Measurements from ENCODE around the gene DCLK1.

Gene DCLK1

DNA sequence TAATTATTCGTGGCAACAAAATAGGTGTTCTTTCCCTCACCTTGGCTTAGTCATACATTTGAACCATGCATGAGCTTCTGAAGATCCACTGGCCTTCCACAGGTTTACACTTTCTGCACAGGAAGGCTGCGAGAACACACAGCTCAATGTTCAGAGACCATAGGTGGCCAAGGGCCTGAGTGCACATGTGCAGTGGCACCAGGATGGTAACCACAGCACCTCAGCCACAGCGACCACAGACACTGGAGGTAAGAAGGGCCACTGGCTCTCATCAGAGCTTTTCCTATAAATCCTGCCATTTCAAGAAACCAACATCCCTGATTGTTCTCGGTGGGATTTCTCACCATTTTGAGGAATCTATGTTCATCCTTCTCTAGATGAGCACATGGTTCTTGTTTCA is 1.6 kb downstream of the DCLK1 start:
- no peak overlapping the region for H3K4me3 ChIP-seq (ENCODE audit: low read depth, low read length)
- no peak for DNase-seq (ENCODE audit: low read depth, low spot score)
- TF ChIP-seq, protein P1, sequence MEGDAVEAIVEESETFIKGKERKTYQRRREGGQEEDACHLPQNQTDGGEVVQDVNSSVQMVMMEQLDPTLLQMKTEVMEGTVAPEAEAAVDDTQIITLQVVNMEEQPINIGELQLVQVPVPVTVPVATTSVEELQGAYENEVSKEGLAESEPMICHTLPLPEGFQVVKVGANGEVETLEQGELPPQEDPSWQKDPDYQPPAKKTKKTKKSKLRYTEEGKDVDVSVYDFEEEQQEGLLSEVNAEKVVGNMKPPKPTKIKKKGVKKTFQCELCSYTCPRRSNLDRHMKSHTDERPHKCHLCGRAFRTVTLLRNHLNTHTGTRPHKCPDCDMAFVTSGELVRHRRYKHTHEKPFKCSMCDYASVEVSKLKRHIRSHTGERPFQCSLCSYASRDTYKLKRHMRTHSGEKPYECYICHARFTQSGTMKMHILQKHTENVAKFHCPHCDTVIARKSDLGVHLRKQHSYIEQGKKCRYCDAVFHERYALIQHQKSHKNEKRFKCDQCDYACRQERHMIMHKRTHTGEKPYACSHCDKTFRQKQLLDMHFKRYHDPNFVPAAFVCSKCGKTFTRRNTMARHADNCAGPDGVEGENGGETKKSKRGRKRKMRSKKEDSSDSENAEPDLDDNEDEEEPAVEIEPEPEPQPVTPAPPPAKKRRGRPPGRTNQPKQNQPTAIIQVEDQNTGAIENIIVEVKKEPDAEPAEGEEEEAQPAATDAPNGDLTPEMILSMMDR (IDR thresholded peaks at IDR 0.05; ENCODE audit: insufficient read depth, low read length, missing control alignments): no peak
- POLR2A ChIA-PET: no interaction called here
- CTCF ChIA-PET: no interaction called here

DNA sequence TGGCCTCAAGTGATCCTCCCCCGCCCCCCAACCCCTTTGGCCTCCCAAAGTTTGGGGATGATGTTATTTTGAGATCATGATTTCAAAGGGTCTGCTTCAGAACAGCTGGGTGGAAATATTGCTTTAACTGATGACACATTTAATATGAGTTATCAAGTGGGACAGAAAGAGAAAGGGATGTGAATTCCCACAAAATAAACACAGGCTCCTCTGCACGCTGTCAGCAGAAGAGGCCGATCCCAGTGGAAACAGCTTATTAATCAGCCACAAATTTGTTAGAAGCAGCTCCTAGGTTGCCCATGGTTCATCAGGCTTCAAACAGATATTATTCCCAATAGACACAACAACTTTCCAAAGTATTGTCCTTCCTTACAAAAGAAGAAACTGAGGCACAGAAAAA is 4.7 kb downstream of the DCLK1 start:
- H3K4me3 ChIP-seq (ENCODE audit: low read depth, low read length): no peak overlapping the region
- CTCF ChIA-PET: no interaction called here
- POLR2A ChIA-PET: interaction anchor here (0.8 kb wide), 1 partner anchor 23 kb away, joined by 3 read pairs; no protein-coding TSS in a partner anchor
- no peak for DNase-seq (ENCODE audit: low read depth, low spot score)
- TF ChIP-seq, protein P1 (IDR thresholded peaks at IDR 0.05; ENCODE audit: insufficient read depth, low read length, missing control alignments): no peak

DNA sequence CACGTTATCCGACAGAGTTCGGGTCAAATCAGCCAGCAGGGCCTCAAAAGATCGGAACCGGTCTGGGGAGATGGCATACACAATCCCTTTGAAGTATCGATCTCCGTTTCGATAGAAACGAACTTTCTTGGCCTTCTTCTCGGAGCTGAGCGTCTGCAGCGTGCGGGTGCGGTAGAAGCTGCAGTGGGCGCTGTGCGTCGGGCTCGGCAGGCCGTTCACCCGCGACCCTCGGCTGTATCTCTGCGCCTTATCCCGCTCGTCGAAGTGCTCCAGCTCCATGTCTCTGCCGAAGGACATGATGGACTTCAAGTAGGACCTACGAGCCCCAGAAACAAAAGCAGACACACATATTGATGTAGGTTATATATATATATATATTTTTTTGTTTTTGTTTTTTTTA is 5.3 kb downstream of the DCLK1 start:
- ChIA-PET POLR2A (no interaction called here), CTCF (no interaction called here)
- no peak overlapping the region for H3K4me3 ChIP-seq (ENCODE audit: low read depth, low read length)
- DNase-seq (ENCODE audit: low read depth, low spot score): no peak
- TF ChIP-seq, protein P1 (IDR thresholded peaks at IDR 0.05; ENCODE audit: insufficient read depth, low read length, missing control alignments): no peak

DNA sequence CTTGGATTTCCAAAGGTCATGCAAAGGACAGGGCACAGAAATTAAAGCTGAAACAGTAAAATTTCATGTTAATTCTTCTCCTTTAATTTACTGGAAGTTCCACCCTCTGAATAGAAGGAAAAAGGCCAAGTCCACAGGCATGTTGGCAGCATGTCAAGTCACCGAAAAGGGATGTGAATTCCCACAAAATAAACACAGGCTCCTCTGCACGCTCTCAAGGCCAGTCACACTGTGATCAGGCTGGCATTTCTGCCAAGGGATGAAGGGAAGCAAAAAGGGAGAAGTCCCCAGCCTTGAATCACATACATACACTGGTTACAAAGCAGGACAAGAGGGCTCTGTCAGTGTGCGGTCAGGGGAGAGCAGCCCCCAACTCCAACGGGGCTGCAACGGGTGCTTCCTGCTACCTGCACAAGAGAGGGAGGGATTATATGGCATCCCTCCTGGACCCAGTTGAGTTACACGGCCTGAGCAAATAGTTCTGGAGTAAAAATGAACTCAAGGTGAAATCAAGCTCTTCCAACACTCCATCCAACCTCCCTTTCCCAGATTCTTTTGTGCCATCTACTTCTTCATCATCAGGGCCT is 6.9 kb downstream of the DCLK1 start:
- ChIA-PET CTCF (no interaction called here), POLR2A (no interaction called here)
- H3K4me3 ChIP-seq (ENCODE audit: low read depth, low read length): no peak overlapping the region
- TF ChIP-seq, protein P1 (IDR thresholded peaks at IDR 0.05; ENCODE audit: insufficient read depth, low read length, missing control alignments): no peak
- DNase-seq (ENCODE audit: low read depth, low spot score): peak; percentile 14

DNA sequence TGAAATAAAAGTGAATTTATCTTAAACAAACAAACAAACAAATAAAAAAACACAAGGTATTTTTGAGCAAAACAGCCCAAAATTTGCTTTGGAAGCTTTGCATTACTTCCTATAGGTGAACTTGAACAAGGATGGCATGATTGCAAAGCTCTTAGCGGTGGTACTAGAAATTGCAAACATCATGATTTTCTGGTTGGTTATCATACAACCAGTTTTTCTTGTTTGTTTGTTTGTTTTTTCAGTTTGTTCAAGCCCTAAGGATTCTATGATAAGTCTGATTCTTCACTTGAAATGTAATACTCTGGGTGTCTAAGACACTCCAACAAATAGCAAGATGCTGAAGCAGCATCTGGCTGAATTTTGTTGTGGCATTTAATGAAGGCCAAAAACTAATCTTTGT is 15.9 kb downstream of the DCLK1 start:
- ChIA-PET POLR2A (no interaction called here), CTCF (no interaction called here)
- TF ChIP-seq, protein P1 (IDR thresholded peaks at IDR 0.05; ENCODE audit: insufficient read depth, low read length, missing control alignments): no peak
- DNase-seq (ENCODE audit: low read depth, low spot score): no peak
- no peak overlapping the region for H3K4me3 ChIP-seq (ENCODE audit: low read depth, low read length)

DNA sequence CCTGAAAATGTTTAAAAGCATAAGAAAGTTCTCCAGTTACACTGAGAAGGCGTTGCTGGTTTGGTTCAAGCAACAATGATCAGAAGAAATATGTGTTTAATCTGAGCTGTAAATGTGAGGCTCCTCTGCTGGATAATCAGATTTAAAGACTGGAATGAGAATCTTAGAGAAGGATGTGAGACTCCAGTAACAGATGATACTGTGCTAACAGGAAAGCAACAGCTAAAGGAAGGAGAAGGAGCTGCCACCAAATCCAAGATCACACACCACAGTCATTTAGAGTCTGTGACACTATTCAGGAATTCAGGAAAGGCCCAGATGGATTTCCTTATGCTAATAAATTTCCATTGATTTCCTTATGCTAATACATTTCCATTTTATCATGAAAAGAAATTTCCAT is 16.9 kb downstream of the DCLK1 start:
- H3K4me3 ChIP-seq (ENCODE audit: low read depth, low read length): no peak overlapping the region
- POLR2A ChIA-PET: no interaction called here
- CTCF ChIA-PET: interaction anchor here (0.9 kb wide), 1 partner anchor 135 kb away, joined by 3 read pairs; no protein-coding TSS in a partner anchor
- TF ChIP-seq, protein P1 (IDR thresholded peaks at IDR 0.05; ENCODE audit: insufficient read depth, low read length, missing control alignments): no peak
- no peak for DNase-seq (ENCODE audit: low read depth, low spot score)
